MM.1S (cell line): ENCODE data around the gene SLX4IP.

Source experiments
- DNase-seq: peaks from one replicate; pipeline ENCODE4 v3.0.0-alpha.2; 2015
- H2AFZ ChIP-seq: fragments of 300-600 bp; sonication (generic); 2 replicates; pipeline ENCODE4 v1.6.0; 2016; ENCODE audit warnings: antibody characterized with exemption, low read length
- H3F3A ChIP-seq: fragments of 300-600 bp; sonication (generic); 2 replicates; pipeline ENCODE4 v1.6.1; 2016; ENCODE audit warnings: mild to moderate bottlenecking, antibody characterized with exemption, low read length, moderate library complexity, mixed read lengths; ENCODE audit not compliant: insufficient read depth
- H3K27ac ChIP-seq: fragments of 300-600 bp; sonication (generic); 2 replicates; pipeline ENCODE4 v1.5.1; 2016; ENCODE audit warnings: mild to moderate bottlenecking, low read length
- H3K27me3 ChIP-seq: fragments of 300-600 bp; sonication (generic); replicated peaks from 2 replicates; pipeline ENCODE4 v1.6.0; 2016; ENCODE audit warnings: low read length; ENCODE audit not compliant: insufficient read depth
- H3K36me3 ChIP-seq: fragments of 300-600 bp; sonication (generic); replicated peaks from 2 replicates; pipeline ENCODE4 v1.6.1; 2016; ENCODE audit warnings: mild to moderate bottlenecking, low read length, mixed read lengths; ENCODE audit not compliant: insufficient read depth
- H3K4me1 ChIP-seq: fragments of 300-600 bp; sonication (generic); 2 replicates; pipeline ENCODE4 v1.6.1; 2016; ENCODE audit warnings: low read length, mixed read lengths
- H3K4me2 ChIP-seq: fragments of 300-600 bp; sonication (generic); 2 replicates; pipeline ENCODE4 v1.6.0; 2016; ENCODE audit warnings: low read depth, low read length
- H3K4me3 ChIP-seq: fragments of 300-600 bp; sonication (generic); 2 replicates; pipeline ENCODE4 v1.5.1; 2016; ENCODE audit warnings: low read length, mixed read lengths
- H3K79me2 ChIP-seq: fragments of 300-600 bp; sonication (generic); 2 replicates; pipeline ENCODE4 v1.6.1; 2016; ENCODE audit warnings: mixed run types, low read length, mixed read lengths
- H3K9ac ChIP-seq: fragments of 300-600 bp; sonication (generic); 2 replicates; pipeline ENCODE4 v1.6.1; 2016; ENCODE audit warnings: low read length, mixed read lengths
- H3K9me2 ChIP-seq: fragments of 300-600 bp; sonication (generic); replicated peaks from 2 replicates; pipeline ENCODE4 v1.6.1; 2016; ENCODE audit warnings: mild to moderate bottlenecking, low read length, mixed read lengths; ENCODE audit not compliant: insufficient read depth
- H3K9me3 ChIP-seq: fragments of 300-600 bp; sonication (generic); replicated peaks from 2 replicates; pipeline ENCODE4 v1.6.1; 2016; ENCODE audit warnings: mild to moderate bottlenecking, low read length, mixed read lengths; ENCODE audit not compliant: insufficient read depth
- H4K20me1 ChIP-seq: fragments of 300-600 bp; sonication (generic); 2 replicates; pipeline ENCODE4 v1.6.1; 2016; ENCODE audit warnings: mild to moderate bottlenecking, low read length, moderate library complexity, mixed read lengths; ENCODE audit not compliant: insufficient read depth
- CTCF ChIP-seq: fragments of 300-600 bp; sonication (generic); IDR thresholded peaks from 2 replicates; pipeline ENCODE4 v1.5.1; 2016; ENCODE audit warnings: antibody characterized with exemption, low read length, mixed read lengths
- EZH2 ChIP-seq: fragments of 300-600 bp; sonication (generic); optimal IDR thresholded peaks from 2 replicates; pipeline ENCODE3; 2017; ENCODE audit warnings: low read depth, mild to moderate bottlenecking, antibody characterized with exemption, low read length, mixed read lengths
- EZH2phosphoT487 ChIP-seq: fragments of 300-600 bp; sonication (generic); IDR thresholded peaks from 2 replicates; pipeline ENCODE4 v1.6.1; 2018; ENCODE audit warnings: antibody characterized with exemption, low read length

The SLX4IP gene

DNA sequence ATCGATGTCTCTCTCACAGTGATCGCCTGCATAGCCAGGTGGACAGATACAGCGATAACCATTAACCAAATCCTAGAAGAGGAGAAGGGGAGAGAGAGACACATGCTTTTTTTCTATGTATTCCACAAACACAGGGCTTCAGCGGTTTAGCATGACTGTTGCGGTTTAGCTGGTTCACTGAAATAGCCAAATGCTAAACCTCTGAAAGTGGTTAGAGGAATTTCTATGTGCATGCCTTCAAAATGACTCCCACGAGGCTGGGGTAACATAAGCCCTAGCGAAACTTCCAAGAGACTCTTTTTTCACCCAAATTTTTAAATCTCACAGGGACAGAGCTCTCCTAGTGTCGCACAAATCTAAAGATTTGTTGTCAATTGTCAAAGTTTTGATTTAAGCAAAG, 213.5 kb downstream of the SLX4IP start:
- TF ChIP-seq EZH2 (no peak), EZH2phosphoT487 (no peak), CTCF (no peak)
- Histone ChIP-seq H2AFZ (no peak overlapping the region), H3K36me3 (peaks cover 7% of the 10 kb centered on the region), H3K27ac (no peak overlapping the region), H3F3A (no peaks in the 10 kb centered on the region), H3K4me1 (peaks cover 6% of the 10 kb centered on the region; the same call in 1 of the 2 replicates), H3K4me2 (no peak overlapping the region), H4K20me1 (no peaks in the 10 kb centered on the region), H3K4me3 (no peak overlapping the region), H3K27me3 (no peaks in the 10 kb centered on the region), H3K9me3 (no peaks in the 10 kb centered on the region), H3K9me2 (no peaks in the 10 kb centered on the region), H3K79me2 (no peaks in the 10 kb centered on the region), H3K9ac (no peak overlapping the region)
- DNase-seq: no peak

GRCh38 chr20:10649080-10649796, 214.1 kb downstream of the SLX4IP start:
- H3K4me3 ChIP-seq: no peak overlapping the region

GRCh38 chr20:10649797-10650160, 214.7 kb downstream of the SLX4IP start:
- Histone ChIP-seq H3K4me2 (no peak overlapping the region), H3K36me3 (peaks cover 7% of the 10 kb centered on the region)

More at GRCh38 chr20:10649080-10649796, 214.1 kb downstream of the SLX4IP start:
- Histone ChIP-seq H3K9ac (no peak overlapping the region), H3K4me1 (peaks cover 6% of the 10 kb centered on the region; the same call in 1 of the 2 replicates), H3K27me3 (no peaks in the 10 kb centered on the region), H3K27ac (no peak overlapping the region), H2AFZ (no peak overlapping the region), H3K4me2 (no peak overlapping the region), H3K9me3 (no peaks in the 10 kb centered on the region), H3K79me2 (no peaks in the 10 kb centered on the region), H3K36me3 (peaks cover 7% of the 10 kb centered on the region), H3F3A (no peaks in the 10 kb centered on the region), H4K20me1 (no peaks in the 10 kb centered on the region), H3K9me2 (no peaks in the 10 kb centered on the region)
- no peak for DNase-seq
- TF ChIP-seq EZH2phosphoT487 (no peak), CTCF (no peak), EZH2 (no peak)

More at GRCh38 chr20:10649797-10650160, 214.7 kb downstream of the SLX4IP start:
- H3K27ac ChIP-seq: no peak overlapping the region
- no peak overlapping the region for H2AFZ ChIP-seq
- no peaks in the 10 kb centered on the region for H3K27me3 ChIP-seq
- no peak overlapping the region for H3K9ac ChIP-seq
- TF ChIP-seq EZH2phosphoT487 (no peak), EZH2 (no peak), CTCF (no peak)
- H3K4me1 ChIP-seq: peaks cover 3% of the 10 kb centered on the region; the same call in 1 of the 2 replicates
- no peak for DNase-seq
- no peaks in the 10 kb centered on the region for H4K20me1 ChIP-seq
- H3K9me2 ChIP-seq: no peaks in the 10 kb centered on the region
- H3F3A ChIP-seq: no peaks in the 10 kb centered on the region
- no peaks in the 10 kb centered on the region for H3K79me2 ChIP-seq
- no peaks in the 10 kb centered on the region for H3K9me3 ChIP-seq
- no peak overlapping the region for H3K4me3 ChIP-seq
